GM18867 (cell line): ENCODE results near the gene SNX6.
"Not testable (repeated sequence)": the region's sequence is repeated elsewhere in the genome, so short reads cannot be mapped to it uniquely, and the experiment has no call there.

Source experiments
- ATAC-seq: cut with Tn5 transposase; IDR thresholded peaks from one replicate; pipeline ENCODE4 v1.9.1; 2021; ENCODE audit warnings: mild to moderate bottlenecking, moderate library complexity; ENCODE audit not compliant: unreplicated experiment

The SNX6 gene

GRCh38 chr14:34629657-34630529 is at the start of gene SNX6:
Gene SNX6 (minus strand): TSS chr14:34630148. CDS start chr14:34630116, 32 bp downstream.
- ATAC-seq, result peak; percentile 93

- no peak for ATAC-seq
These were observed 48.8 kb upstream of the SNX6 start for GRCh38 chr14:34678735-34679134.

- no peak for ATAC-seq
These were observed 48.4 kb upstream of the SNX6 start for GRCh38 chr14:34678306-34678705.

- no peak for ATAC-seq
These were observed 46.7 kb upstream of the SNX6 start for GRCh38 chr14:34676516-34677211.

- no peak for ATAC-seq
These were observed 43.8 kb upstream of the SNX6 start for GRCh38 chr14:34673702-34674101.

GRCh38 chr14:34671716-34672115 is 41.8 kb upstream of the SNX6 start:
- no peak for ATAC-seq

DNA sequence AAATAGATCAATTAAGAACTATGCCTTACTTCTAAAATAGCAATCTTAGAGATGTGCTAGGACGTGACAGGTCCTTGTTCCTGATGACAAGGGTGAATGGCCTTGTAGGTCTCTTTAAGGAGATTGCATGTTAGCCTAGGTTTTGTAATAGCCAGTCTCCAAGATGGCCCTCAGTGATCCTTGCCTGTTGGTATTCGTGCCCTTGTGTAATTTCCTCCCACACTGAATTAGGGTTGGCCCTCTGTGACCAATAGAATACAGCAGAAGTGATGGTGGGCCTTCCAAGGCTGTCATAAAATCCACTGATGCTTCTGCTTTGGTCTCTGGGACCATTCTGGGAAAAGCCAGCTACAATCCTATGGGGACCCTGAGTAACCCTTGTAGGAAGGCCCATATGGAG is 38.2 kb upstream of the SNX6 start:
- no peak for ATAC-seq

GRCh38 chr14:34667007-34667406 is 37.1 kb upstream of the SNX6 start:
- ATAC-seq, result no peak

GRCh38 chr14:34665785-34666435 is 36.0 kb upstream of the SNX6 start:
- no peak for ATAC-seq

GRCh38 chr14:34662561-34663088 is 32.7 kb upstream of the SNX6 start:
- ATAC-seq, result no peak

GRCh38 chr14:34660796-34661195 is 30.8 kb upstream of the SNX6 start:
- no peak for ATAC-seq

GRCh38 chr14:34655959-34656358 is 26.0 kb upstream of the SNX6 start:
- ATAC-seq, result no peak

DNA sequence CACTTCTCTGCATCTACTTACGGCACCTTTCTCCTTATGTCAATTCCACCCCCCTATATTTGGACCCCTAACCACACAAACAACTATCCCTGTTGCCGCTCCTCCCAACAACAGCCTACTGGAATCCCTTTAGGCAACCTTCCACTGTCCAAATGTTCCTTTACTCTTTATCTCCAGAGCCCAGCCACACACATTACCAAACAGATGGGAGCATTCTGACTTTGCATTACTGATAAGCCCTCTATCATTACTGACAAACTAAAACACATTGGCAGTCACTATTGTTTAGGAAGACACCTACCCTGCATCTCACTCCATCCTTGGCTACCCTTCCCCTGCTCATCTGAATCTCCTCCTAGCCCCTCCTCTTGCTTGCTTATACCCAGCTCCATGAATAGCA is 23.1 kb upstream of the SNX6 start:
- not testable (repeated sequence) for ATAC-seq

- not testable (repeated sequence) for ATAC-seq
These were observed 22.4 kb upstream of the SNX6 start for GRCh38 chr14:34652348-34652747.

- ATAC-seq, result no peak
These were observed 21.0 kb upstream of the SNX6 start for GRCh38 chr14:34650786-34651584.

DNA sequence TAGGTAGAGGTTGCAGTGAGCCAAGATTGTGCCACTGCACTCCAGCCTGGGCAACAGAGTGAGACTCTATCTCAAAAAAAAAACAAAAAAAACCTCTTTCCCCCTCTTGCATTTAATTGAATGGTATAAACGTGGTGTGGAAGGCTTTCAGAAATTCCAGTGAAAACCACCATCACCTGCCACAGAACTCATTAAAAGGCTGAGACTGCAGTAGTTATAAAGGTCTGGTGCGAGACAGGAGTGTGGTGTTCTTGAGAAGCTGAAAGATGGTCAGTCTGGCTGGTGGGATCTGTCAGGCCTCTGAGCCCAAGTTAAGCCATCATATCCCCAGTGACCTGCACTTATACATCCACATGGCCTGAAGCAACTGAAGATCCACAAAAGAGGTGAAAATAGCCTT is 20.1 kb upstream of the SNX6 start:
- not testable (repeated sequence) for ATAC-seq

GRCh38 chr14:34649344-34649743 is 19.4 kb upstream of the SNX6 start:
- no peak for ATAC-seq

DNA sequence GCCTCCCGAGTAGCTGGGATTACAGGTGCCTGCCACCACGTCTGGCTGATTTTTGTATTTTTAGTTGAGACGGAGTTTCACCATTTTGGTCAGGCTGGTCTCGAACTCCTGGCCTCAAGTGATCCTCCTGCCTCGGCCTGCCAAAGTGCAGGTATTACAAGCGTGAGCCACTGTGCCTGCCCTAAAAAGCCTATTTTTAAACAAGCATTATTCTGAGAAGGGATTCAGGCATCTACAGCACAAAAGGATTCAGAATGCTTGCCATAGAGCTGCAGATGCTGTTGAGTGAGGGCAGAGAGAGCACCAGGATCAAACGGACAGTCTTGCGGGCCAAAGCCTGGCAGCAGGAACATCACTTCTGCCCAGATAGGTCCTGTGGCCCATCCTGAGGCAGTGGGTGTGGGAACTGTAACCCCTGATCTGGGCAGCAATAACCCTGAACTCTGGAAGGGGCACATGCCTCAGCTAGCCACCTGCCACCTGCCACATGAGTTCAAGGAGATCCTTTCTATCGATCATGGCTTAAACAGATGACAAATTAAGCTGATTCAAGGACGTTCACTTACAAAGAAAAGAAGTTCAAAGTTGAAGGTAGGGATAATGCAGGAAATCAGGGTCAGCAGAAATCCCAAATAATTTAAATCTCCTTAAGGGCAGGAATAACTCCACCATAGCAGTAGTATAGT is 16.8 kb upstream of the SNX6 start:
- ATAC-seq, result no peak

DNA sequence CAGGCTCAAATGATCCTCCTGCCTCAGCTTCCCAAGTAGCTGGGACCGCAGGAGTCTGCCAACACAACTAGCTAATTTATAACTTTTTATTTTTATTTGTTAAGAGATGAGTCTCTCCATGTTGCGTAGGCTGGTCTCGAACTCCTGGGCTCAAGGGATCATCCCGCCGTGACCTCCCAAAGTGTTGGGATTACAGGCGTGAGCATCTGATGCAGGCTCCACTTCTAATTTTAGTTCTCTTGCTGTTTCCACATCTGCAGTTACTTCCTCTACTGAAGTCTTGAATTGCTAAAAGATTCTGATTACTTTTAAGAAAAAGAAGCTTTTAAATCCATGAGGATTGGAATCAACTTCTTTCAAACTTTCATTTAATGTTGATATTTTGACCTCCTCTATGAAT is 13.4 kb upstream of the SNX6 start:
- no peak for ATAC-seq

DNA sequence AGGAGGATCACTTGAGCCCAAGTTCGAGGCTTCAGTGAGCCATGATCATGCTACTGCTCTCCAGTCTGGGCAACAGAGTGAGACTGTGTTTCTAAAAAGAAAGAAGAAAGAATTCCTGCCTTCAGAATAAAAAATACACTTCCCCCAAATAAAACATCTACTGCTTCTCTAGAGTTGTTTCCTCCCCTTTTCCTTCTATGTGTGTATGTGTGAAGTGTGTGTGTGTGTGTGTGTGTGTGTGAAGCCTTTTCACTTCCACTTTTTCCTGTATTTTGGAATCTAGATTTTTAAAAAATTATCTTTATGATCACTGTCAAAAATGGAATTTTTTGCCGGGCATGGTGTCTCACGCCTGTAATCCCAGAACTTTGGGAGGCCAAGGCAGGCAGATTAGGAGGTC is 12.6 kb upstream of the SNX6 start:
- no peak for ATAC-seq
